Testis (tissue), 3 donors: ENCODE results near the gene XRCC4. TPM values are rescaled to one million over a fixed set of nuclear protein-coding genes. Genes with fewer than 3 reads are reported as not detected.

Experiments used
- DNase-seq: peaks from one replicate; pipeline ENCODE4 v3.0.0-alpha.2; 2019
- H3K27ac ChIP-seq, 2 donors: fragments of 200-600 bp; sonication (generic); one replicate each; pipeline ENCODE4 v1.5.1; 2019
- H3K27me3 ChIP-seq: fragments of 200-600 bp; sonication (generic); one replicate; pipeline ENCODE4 v1.5.1; 2019
- H3K36me3 ChIP-seq: fragments of 200-600 bp; sonication (generic); one replicate; pipeline ENCODE4 v1.5.1; 2017; ENCODE audit warnings: low read depth; ENCODE audit errors: missing control alignments
- H3K4me1 ChIP-seq: fragments of 200-600 bp; sonication (generic); one replicate; pipeline ENCODE4 v1.5.1; 2019
- H3K4me3 ChIP-seq, 2 donors: fragments of 200-600 bp; sonication (generic); one replicate each; pipeline ENCODE4 v1.5.1; 2017 to 2019
- H3K9me3 ChIP-seq: fragments of 200-600 bp; sonication (generic); one replicate; pipeline ENCODE4 v1.5.1; 2017
- CTCF ChIP-seq, 3 experiments: fragments of 450-650 bp in 2 of 3; fragments of 200-600 bp in 1 of 3; sonication (generic) in 1 of 3; IDR thresholded peaks; one replicate each; pipeline ENCODE4 v1.5.1; 2016 to 2019; ENCODE audit warnings: antibody characterized with exemption in 3 of 3, mild to moderate bottlenecking in 2 of 3, moderate library complexity in 1 of 3
- POLR2A ChIP-seq: fragments of 450-650 bp; IDR thresholded peaks from one replicate; pipeline ENCODE4 v1.6.1; 2017; ENCODE audit warnings: antibody characterized with exemption, mild to moderate bottlenecking, moderate library complexity
- WGBS, 2 donors: methylation state at CpG; one replicate each; pipeline ENCODE4 v1.1.5; 2018; 5-methylcytosine and 5-hydroxymethylcytosine counted together
- intact Hi-C: fragments of 100-400 bp; cut with DNase I; formaldehyde crosslinking; loops from one replicate; pipeline ENCODE4 v1.15.1; 2023; ENCODE audit warnings: low total_unique reads
- polyA plus RNA-seq: library from polyadenylated mRNA; stranded (reverse); fragments of 350-450 nt; fragmentation: Illumina TruSeq; extraction: RNeasy Lipid Tissue Mini Kit (QIAGEN cat#74804); gene quantifications from one replicate; pipeline ENCODE4 v1.2.3, GENCODE V29; 2014; ENCODE audit warnings: low read depth, low replicate concordance; ENCODE audit not compliant: insufficient read depth
- total RNA-seq, 2 donors: library from RNA; depleted of rRNA; stranded (reverse); fragments of >200 nt; gene quantifications; one replicate each; pipeline ENCODE4 v1.2.3, GENCODE V29; 2016

Gene XRCC4
- total and polyA plus RNA-seq, 3 donors from 2014 or later, result 14.2 to 23.3 (median 17.1) TPM

- WGBS, 2 donors, result 93 to 100% methylated on average over 1 of the region's 1 CpG
- intact Hi-C loops, result no loop called here
- no peak overlapping the region for H3K4me3 ChIP-seq
- no peak for DNase-seq
- H3K27ac ChIP-seq, result no peak overlapping the region
- no peaks in the 10 kb centered on the region for H3K9me3 ChIP-seq
- no peaks in the 10 kb centered on the region for H3K27me3 ChIP-seq
- TF ChIP-seq CTCF (IDR thresholded peaks at IDR 0.05) (no peak), POLR2A (no peak)
- H3K36me3 ChIP-seq, result no peaks in the 10 kb centered on the region
- no peaks in the 10 kb centered on the region for H3K4me1 ChIP-seq
Measured at GRCh38 chr5:83363886-83364275, 286.5 kb downstream of the XRCC4 start.

DNA sequence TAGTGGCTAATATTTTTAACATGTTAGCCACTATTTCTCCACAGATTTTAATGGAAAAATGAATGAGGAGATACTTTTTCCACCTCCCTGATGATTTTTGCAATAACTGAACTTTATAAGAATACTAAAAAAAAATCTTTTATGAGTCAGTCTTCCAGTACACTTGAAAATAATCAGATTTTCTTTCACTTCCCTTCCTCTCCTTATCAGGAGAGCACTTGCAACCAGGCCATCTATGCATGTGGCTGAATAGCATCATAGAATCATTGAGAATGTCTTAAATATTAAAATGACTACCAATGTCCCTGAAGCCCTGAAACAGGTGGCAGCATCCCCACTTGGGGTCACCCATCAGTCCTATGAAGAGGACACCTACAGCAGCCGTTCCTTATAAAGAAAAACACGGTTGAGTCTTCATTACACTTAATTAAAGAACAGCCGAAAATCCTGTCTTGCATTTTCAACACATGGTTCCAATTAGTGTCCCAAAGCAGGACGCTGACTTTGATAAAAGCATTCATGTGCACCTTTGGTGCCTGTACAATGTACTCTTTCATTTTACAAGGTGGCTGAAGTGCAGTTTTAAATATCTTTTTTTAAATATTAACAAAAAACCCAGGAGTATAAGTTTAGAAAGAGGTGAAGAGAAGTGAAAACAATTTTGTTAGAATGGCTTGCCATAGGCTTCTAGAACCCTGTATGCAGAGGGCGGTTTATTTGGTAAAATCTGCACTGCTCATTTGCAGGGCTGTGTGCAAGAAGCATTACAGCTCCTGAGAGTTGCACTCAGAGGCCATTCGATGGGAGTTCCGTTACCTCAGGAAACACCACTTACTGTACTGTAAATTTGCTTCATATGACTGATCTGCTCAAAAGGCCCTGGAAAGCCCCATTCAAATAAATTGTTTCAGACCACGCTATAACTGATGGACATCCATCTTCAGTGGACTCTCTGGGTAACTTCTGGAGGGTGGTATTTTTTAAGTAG, 287.3 kb downstream of the XRCC4 start:
- no peak for DNase-seq

GRCh38 chr5:83368319-83368718, 291.0 kb downstream of the XRCC4 start:
- TF ChIP-seq POLR2A (no peak), CTCF (IDR thresholded peaks at IDR 0.05) (no peak)
- no peak overlapping the region for H3K4me3 ChIP-seq
- H3K36me3 ChIP-seq, result no peaks in the 10 kb centered on the region
- no peaks in the 10 kb centered on the region for H3K27me3 ChIP-seq
- intact Hi-C loops, result no loop called here
- H3K4me1 ChIP-seq, result no peaks in the 10 kb centered on the region
- WGBS, 2 donors, result 88 to 89% methylated on average over 5 of the region's 5 CpGs
- no peak overlapping the region for H3K27ac ChIP-seq
- DNase-seq, result no peak
- no peaks in the 10 kb centered on the region for H3K9me3 ChIP-seq

More for the DNA sequence above, 287.3 kb downstream of the XRCC4 start:
- H3K4me1 ChIP-seq, result no peaks in the 10 kb centered on the region
- WGBS, 2 donors, result 79 to 82% methylated on average over 8 of the region's 8 CpGs
- no peak overlapping the region for H3K4me3 ChIP-seq
- H3K27ac ChIP-seq, result no peak overlapping the region
- no peaks in the 10 kb centered on the region for H3K27me3 ChIP-seq
- intact Hi-C loops, result no loop called here
- H3K9me3 ChIP-seq, result no peaks in the 10 kb centered on the region
- H3K36me3 ChIP-seq, result no peaks in the 10 kb centered on the region
- TF ChIP-seq CTCF (IDR thresholded peaks at IDR 0.05) (no peak), POLR2A (no peak)

DNA sequence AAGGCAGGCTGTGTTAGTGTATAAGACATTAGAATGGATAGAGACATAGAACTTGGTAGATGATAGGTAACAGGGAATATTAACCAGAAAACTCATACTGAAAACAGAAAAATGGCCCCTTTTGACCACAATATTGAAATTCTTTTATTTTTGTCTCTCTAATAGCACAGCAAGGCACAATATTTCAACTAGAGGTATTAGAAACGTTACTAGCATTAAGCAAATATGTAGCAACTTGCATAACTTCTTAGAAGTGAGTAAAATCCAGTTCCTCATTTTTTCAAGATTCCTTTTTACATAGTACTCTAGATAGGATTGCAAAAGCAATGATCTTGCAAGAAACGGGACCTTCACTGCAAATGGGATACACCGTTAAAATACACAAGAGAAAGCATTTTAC, 291.5 kb downstream of the XRCC4 start:
- H3K27me3 ChIP-seq, result no peaks in the 10 kb centered on the region
- TF ChIP-seq POLR2A, result no peak
- TF ChIP-seq CTCF (IDR thresholded peaks at IDR 0.05), result no peak
- no peak overlapping the region for H3K4me3 ChIP-seq
- H3K27ac ChIP-seq, result no peak overlapping the region
- no peaks in the 10 kb centered on the region for H3K36me3 ChIP-seq
- no peaks in the 10 kb centered on the region for H3K4me1 ChIP-seq
- H3K9me3 ChIP-seq, result no peaks in the 10 kb centered on the region
- 61 to 75% methylated on average over 3 of the region's 3 CpGs for WGBS, 2 donors
- intact Hi-C loops, result no loop called here
- DNase-seq, result no peak
